Uterus (tissue), 2 donors: ENCODE results near the gene SLC5A3.

Source experiments
- POLR2A ChIP-seq, 2 donors: fragments of 450-650 bp; IDR thresholded peaks; one replicate each; pipeline ENCODE4 v1.6.1; 2016; ENCODE audit warnings: antibody characterized with exemption in 2 of 2, mild to moderate bottlenecking in 1 of 2, moderate library complexity in 1 of 2
- TF ChIP-seq, protein P1 (sequence below), 4 experiments: fragments of 200-600 bp in 2 of 4; fragments of 450-650 bp in 2 of 4; sonication (generic) in 2 of 4; IDR thresholded peaks; one replicate each; pipeline ENCODE4 v1.5.1; 2016 to 2019; ENCODE audit warnings: antibody characterized with exemption in 4 of 4, mild to moderate bottlenecking in 2 of 4, moderate library complexity in 1 of 4

DNA sequence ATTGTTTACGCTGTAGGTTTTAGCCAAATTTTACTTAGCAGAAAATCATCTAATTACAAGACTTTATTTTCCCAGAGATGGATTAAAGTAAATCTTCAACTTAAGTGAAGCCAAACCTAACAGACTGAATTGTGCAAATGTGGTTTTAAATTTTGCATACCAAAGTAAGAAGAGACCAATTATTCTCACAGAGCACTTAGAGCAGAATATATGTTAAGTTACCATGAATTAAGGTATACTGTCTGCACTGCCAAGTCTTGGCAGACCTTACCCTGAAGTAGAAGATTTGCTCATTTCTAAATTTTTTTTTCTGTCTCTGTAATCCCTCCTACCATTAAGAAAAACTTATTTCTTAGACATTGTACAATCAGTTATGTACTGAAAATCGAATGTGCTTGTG is 24.1 kb downstream of the SLC5A3 start:
- TF ChIP-seq, protein P1, sequence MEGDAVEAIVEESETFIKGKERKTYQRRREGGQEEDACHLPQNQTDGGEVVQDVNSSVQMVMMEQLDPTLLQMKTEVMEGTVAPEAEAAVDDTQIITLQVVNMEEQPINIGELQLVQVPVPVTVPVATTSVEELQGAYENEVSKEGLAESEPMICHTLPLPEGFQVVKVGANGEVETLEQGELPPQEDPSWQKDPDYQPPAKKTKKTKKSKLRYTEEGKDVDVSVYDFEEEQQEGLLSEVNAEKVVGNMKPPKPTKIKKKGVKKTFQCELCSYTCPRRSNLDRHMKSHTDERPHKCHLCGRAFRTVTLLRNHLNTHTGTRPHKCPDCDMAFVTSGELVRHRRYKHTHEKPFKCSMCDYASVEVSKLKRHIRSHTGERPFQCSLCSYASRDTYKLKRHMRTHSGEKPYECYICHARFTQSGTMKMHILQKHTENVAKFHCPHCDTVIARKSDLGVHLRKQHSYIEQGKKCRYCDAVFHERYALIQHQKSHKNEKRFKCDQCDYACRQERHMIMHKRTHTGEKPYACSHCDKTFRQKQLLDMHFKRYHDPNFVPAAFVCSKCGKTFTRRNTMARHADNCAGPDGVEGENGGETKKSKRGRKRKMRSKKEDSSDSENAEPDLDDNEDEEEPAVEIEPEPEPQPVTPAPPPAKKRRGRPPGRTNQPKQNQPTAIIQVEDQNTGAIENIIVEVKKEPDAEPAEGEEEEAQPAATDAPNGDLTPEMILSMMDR (IDR thresholded peaks at IDR 0.05), result no peak
- TF ChIP-seq POLR2A (IDR thresholded peaks at IDR 0.05), result no peak
